ENCODE results near the gene INTS4. TPM values are rescaled to one million over a fixed set of nuclear protein-coding genes. Genes with fewer than 3 reads are reported as not detected.

The INTS4 gene
- total and polyA plus RNA-seq, 2 of the 8 experiments (the other 6 are each of a cell fraction or from before 2014, with no cell fraction given): 27.0 to 31.3 TPM

DNA sequence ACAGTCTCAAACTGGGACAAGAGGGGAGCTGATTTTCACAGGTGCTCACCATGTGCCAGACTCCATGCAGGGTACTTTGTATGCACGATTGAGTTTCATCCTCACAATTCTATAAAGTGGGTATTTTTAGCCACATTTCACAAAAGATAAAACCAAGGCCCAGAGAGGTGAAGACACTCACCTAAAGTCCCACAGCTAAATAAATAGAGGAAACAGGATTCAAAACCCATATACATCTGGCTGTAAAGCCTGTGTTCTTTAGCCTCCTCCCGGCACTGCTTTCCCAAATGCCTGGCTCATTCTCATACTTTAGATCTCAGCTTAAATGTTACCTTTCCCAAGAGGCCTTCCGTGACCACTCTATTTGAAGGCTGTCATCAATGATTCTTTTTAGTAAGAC lies 41.8 kb upstream of the INTS4 start (continued):
- TF ChIP-seq KDM1A (IDR thresholded peaks at IDR 0.05; ENCODE audit: borderline replicate concordance, low read length) (no peak), MAFK (IDR thresholded peaks at IDR 0.05; ENCODE audit: low read depth, low read length) (no peak), ZNF274 (IDR thresholded peaks at IDR 0.05; ENCODE audit: borderline replicate concordance, extremely low read depth, low read length) (no peak), SAP30 (IDR thresholded peaks at IDR 0.05; ENCODE audit: insufficient read depth, insufficient replicate concordance, low read length) (no peak), SIN3A (conservative IDR thresholded peaks at IDR 0.05 in 1 of 2, IDR thresholded peaks at IDR 0.05 in 1 of 2; ENCODE audit: low read depth in 1 of 2, low read length in 2 of 2) (no peak)
